Measurements from ENCODE around the gene TMEM131.

DNA sequence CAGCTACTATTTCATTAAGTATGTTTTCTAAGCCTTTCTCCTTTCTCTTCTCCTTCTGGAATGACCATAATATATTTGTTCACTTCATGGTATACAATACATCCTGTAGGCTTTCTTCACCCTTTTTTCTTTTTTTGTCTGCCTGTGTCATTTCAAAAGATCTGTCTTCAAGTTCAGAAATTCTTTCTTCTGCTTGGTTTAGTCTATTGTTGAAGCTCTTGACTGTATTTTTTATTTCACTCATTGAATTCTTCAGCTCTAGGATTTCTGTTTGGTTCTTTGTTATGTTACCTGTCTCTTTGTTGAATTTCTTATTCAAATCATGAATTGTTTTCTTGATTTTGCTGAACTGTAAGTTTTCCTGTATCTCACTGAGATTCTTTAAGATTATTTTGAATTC is 109.9 kb downstream of the TMEM131 start:
- TF ChIP-seq, protein P1, sequence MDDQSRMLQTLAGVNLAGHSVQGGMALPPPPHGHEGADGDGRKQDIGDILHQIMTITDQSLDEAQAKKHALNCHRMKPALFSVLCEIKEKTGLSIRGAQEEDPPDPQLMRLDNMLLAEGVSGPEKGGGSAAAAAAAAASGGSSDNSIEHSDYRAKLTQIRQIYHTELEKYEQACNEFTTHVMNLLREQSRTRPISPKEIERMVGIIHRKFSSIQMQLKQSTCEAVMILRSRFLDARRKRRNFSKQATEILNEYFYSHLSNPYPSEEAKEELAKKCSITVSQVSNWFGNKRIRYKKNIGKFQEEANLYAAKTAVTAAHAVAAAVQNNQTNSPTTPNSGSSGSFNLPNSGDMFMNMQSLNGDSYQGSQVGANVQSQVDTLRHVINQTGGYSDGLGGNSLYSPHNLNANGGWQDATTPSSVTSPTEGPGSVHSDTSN (CRISPR knock-in tag; IDR thresholded peaks at IDR 0.05) = no peak
- TF ChIP-seq MYNN (tag by site-specific recombination; IDR thresholded peaks at IDR 0.05; ENCODE audit: borderline replicate concordance) (no peak), ZNF175 (tag by site-specific recombination; IDR thresholded peaks at IDR 0.05) (no peak), ZNF521 (tag by site-specific recombination; IDR thresholded peaks at IDR 0.05) (no peak), ZFP3 (tag by site-specific recombination; IDR thresholded peaks at IDR 0.05; ENCODE audit: low read depth) (no peak), ZNF404 (tag by site-specific recombination; IDR thresholded peaks at IDR 0.05) (no peak)
- TF ChIP-seq, protein P2, sequence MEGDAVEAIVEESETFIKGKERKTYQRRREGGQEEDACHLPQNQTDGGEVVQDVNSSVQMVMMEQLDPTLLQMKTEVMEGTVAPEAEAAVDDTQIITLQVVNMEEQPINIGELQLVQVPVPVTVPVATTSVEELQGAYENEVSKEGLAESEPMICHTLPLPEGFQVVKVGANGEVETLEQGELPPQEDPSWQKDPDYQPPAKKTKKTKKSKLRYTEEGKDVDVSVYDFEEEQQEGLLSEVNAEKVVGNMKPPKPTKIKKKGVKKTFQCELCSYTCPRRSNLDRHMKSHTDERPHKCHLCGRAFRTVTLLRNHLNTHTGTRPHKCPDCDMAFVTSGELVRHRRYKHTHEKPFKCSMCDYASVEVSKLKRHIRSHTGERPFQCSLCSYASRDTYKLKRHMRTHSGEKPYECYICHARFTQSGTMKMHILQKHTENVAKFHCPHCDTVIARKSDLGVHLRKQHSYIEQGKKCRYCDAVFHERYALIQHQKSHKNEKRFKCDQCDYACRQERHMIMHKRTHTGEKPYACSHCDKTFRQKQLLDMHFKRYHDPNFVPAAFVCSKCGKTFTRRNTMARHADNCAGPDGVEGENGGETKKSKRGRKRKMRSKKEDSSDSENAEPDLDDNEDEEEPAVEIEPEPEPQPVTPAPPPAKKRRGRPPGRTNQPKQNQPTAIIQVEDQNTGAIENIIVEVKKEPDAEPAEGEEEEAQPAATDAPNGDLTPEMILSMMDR (tag by site-specific recombination; IDR thresholded peaks at IDR 0.05) = no peak
- TF ChIP-seq, protein P3, sequence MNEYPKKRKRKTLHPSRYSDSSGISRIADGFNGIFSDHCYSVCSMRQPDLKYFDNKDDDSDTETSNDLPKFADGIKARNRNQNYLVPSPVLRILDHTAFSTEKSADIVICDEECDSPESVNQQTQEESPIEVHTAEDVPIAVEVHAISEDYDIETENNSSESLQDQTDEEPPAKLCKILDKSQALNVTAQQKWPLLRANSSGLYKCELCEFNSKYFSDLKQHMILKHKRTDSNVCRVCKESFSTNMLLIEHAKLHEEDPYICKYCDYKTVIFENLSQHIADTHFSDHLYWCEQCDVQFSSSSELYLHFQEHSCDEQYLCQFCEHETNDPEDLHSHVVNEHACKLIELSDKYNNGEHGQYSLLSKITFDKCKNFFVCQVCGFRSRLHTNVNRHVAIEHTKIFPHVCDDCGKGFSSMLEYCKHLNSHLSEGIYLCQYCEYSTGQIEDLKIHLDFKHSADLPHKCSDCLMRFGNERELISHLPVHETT (tag by site-specific recombination; IDR thresholded peaks at IDR 0.05) = no peak

All from HEK293 (cell line).